SU-DHL-6 (cell line): ENCODE measurements around the gene MDH1.

Source experiments
- H2AFZ ChIP-seq: fragments of 200-600 bp; sonication (generic); 2 replicates; pipeline ENCODE4 v1.6.1; 2014; ENCODE audit warnings: low read depth, mild to moderate bottlenecking, moderate library complexity, mixed read lengths, antibody characterized with exemption, low read length; ENCODE audit not compliant: severe bottlenecking
- H3F3A ChIP-seq: fragments of 200-600 bp; shearing (Covaris generic); 2 replicates; pipeline ENCODE4 v1.6.0; 2016; ENCODE audit warnings: antibody characterized with exemption, mild to moderate bottlenecking; ENCODE audit not compliant: insufficient read depth
- H3K27ac ChIP-seq: fragments of 200-600 bp; sonication (generic); 2 replicates; pipeline ENCODE4 v1.5.1; 2016; ENCODE audit warnings: low read depth, mild to moderate bottlenecking, low read length, moderate library complexity, mixed read lengths
- H3K27me3 ChIP-seq: fragments of 200-600 bp; sonication (generic), shearing (Covaris generic); 2 replicates; pipeline ENCODE4 v1.6.0; 2014; ENCODE audit warnings: mild to moderate bottlenecking, low read length
- H3K36me3 ChIP-seq: fragments of 200-600 bp; sonication (generic); 2 replicates; pipeline ENCODE4 v1.6.1; 2014; ENCODE audit warnings: mild to moderate bottlenecking, low read length, mixed read lengths
- H3K4me2 ChIP-seq: fragments of 300-600, 200-600 bp; shearing (Covaris generic), sonication (generic); 2 replicates; pipeline ENCODE4 v1.6.0; 2014; ENCODE audit warnings: low read length, low read depth, mild to moderate bottlenecking; ENCODE audit not compliant: poor library complexity, severe bottlenecking
- H3K4me3 ChIP-seq: fragments of 200-600 bp; sonication (generic); 2 replicates; pipeline ENCODE4 v1.5.1; 2014; ENCODE audit warnings: antibody characterized with exemption, low read length, mild to moderate bottlenecking, mixed read lengths; ENCODE audit not compliant: insufficient read depth, poor library complexity, severe bottlenecking
- H3K79me2 ChIP-seq: fragments of 200-600 bp; sonication (generic); 2 replicates; pipeline ENCODE4 v1.6.1; 2014; ENCODE audit warnings: mild to moderate bottlenecking, low read length, moderate library complexity; ENCODE audit not compliant: insufficient read depth
- H3K9ac ChIP-seq: fragments of 200-600 bp; sonication (generic); 2 replicates; pipeline ENCODE4 v1.7.0; 2014; ENCODE audit warnings: mild to moderate bottlenecking, low read length
- H3K9me2 ChIP-seq: fragments of 200-600 bp; sonication (generic); replicated peaks from 2 replicates; pipeline ENCODE4 v1.6.1; 2014; ENCODE audit warnings: low read length; ENCODE audit not compliant: insufficient read depth
- H3K9me3 ChIP-seq: fragments of 200-600 bp; sonication (generic); 2 replicates; pipeline ENCODE4 v1.6.1; 2014; ENCODE audit warnings: low read length, mixed read lengths; ENCODE audit not compliant: insufficient read depth
- H4K20me1 ChIP-seq: fragments of 200-600 bp; sonication (generic); 2 replicates; pipeline ENCODE4 v1.6.1; 2014; ENCODE audit warnings: low read depth, mild to moderate bottlenecking, antibody characterized with exemption, low read length, moderate library complexity, mixed read lengths
- CTCF ChIP-seq: fragments of 200-600 bp; sonication (generic); IDR thresholded peaks from one replicate; pipeline ENCODE4 v1.5.1; 2017; ENCODE audit warnings: antibody characterized with exemption, mild to moderate bottlenecking, low read length, moderate library complexity; ENCODE audit not compliant: insufficient read depth, poor library complexity, severe bottlenecking
- EZH2phosphoT487 ChIP-seq: fragments of 200-600 bp; sonication (generic), shearing (Covaris generic); conservative IDR thresholded peaks from 2 replicates; pipeline ENCODE4 v1.6.1; 2018; ENCODE audit warnings: mild to moderate bottlenecking, antibody characterized with exemption, low read length, moderate library complexity, mixed read lengths

Gene MDH1

GRCh38 chr2:63654959-63655358 is 66.2 kb downstream of the MDH1 start:
- no peak overlapping the region for H3K9ac ChIP-seq
- no peak overlapping the region for H2AFZ ChIP-seq
- H3K9me3 ChIP-seq: no peaks in the 10 kb centered on the region
- H3K79me2 ChIP-seq: no peaks in the 10 kb centered on the region
- no peak overlapping the region for H3K4me2 ChIP-seq
- no peak overlapping the region for H3K27ac ChIP-seq
- no peaks in the 10 kb centered on the region for H3K9me2 ChIP-seq
- TF ChIP-seq CTCF: no peak
- TF ChIP-seq EZH2phosphoT487: no peak
- no peak overlapping the region for H3K4me3 ChIP-seq
- H3K27me3 ChIP-seq: no peaks in the 10 kb centered on the region
- H3K36me3 ChIP-seq: no peaks in the 10 kb centered on the region
- no peaks in the 10 kb centered on the region for H4K20me1 ChIP-seq
- no peaks in the 10 kb centered on the region for H3F3A ChIP-seq
